ENCODE measurements around the gene UPB1.

- TF ChIP-seq ZNF224 (CRISPR knock-in tag; IDR thresholded peaks at IDR 0.05), result no peak
- no peak for TF ChIP-seq CHD2 (IDR thresholded peaks at IDR 0.05; ENCODE audit: low read depth, low read length)
- no peak for TF ChIP-seq FOXK1 (CRISPR knock-in tag; IDR thresholded peaks at IDR 0.05; ENCODE audit: borderline replicate concordance)
- TF ChIP-seq EZH2 (IDR thresholded peaks at IDR 0.05; ENCODE audit: borderline replicate concordance, low read depth, low read length), result no peak
- TF ChIP-seq ATF7 (IDR thresholded peaks at IDR 0.05), result no peak
- TF ChIP-seq LCOR (CRISPR knock-in tag; IDR thresholded peaks at IDR 0.05), result no peak
- no peak for TF ChIP-seq RBBP5 (IDR thresholded peaks at IDR 0.05; ENCODE audit: borderline replicate concordance, insufficient read depth, low read length, poor library complexity, severe bottlenecking)
- no peak for TF ChIP-seq HCFC1 (IDR thresholded peaks at IDR 0.05; ENCODE audit: low read depth, low read length)
- no peak for TF ChIP-seq ZFP1 (CRISPR knock-in tag; IDR thresholded peaks at IDR 0.05)
- TF ChIP-seq ESRRA (IDR thresholded peaks at IDR 0.05; ENCODE audit: borderline replicate concordance, low read depth), result no peak
These were observed 81.6 kb downstream of the UPB1 start for GRCh38 chr22:24576778-24577177.

Data from K562 (cell line).